IMR-90 (cell line): Measurements from ENCODE around the gene ZNF469. TPM values are rescaled to one million over a fixed set of nuclear protein-coding genes. Genes with fewer than 3 reads are reported as not detected.

Experiments used
- ATAC-seq: fragments of 200-7000 bp; cut with Tn5 transposase; 2 replicates; pipeline ENCODE4 v1.9.1; 2020; ENCODE audit warnings: low read depth, mild to moderate bottlenecking, moderate library complexity
- BruUV-seq: library from RNA; stranded (reverse); fragments of 400-500 nt; replicated peaks from 2 replicates; lab custom pipeline; 2021; lab: Mats Ljungman, UMichigan
- CTCF ChIA-PET: fragments of 300-600 bp; formaldehyde crosslinking; extraction: SDS; loops from one replicate; lab custom pipeline; 2021; ENCODE audit warnings: antibody characterized with exemption; lab: Yijun Ruan, JAX
- POLR2A ChIA-PET: fragments of 300-600 bp; sonication (Branson Sonifier 250); formaldehyde crosslinking; loops from one replicate; lab custom pipeline; 2022; ENCODE audit warnings: antibody characterized with exemption; ENCODE audit not compliant: unreplicated experiment; lab: Charles Lee
- DNase-seq: peaks from one replicate; pipeline ENCODE4 v3.0.0; 2013
- H2AFZ ChIP-seq: replicated peaks from 2 replicates; pipeline ENCODE3; 2013; ENCODE audit warnings: low read length, mild to moderate bottlenecking; ENCODE audit not compliant: poor library complexity
- H2AK5ac ChIP-seq: 2 replicates; pipeline ENCODE4 v1.6.1; 2013; ENCODE audit warnings: low read depth, low read length, inconsistent platforms
- H2AK9ac ChIP-seq: replicated peaks from 2 replicates; pipeline ENCODE3; 2013; ENCODE audit warnings: mild to moderate bottlenecking, low read depth, low read length, moderate library complexity; ENCODE audit not compliant: poor library complexity
- H2BK120ac ChIP-seq: 2 replicates; pipeline ENCODE4 v1.6.1; 2013; ENCODE audit warnings: low read depth, low read length, inconsistent platforms
- H2BK15ac ChIP-seq: 3 replicates; pipeline ENCODE4 v1.6.1; 2013; ENCODE audit warnings: low read depth, low read length, inconsistent platforms
- H2BK20ac ChIP-seq: 2 replicates; pipeline ENCODE4 v1.6.1; 2013; ENCODE audit warnings: low read depth, mild to moderate bottlenecking, inconsistent platforms, low read length, moderate library complexity
- H2BK5ac ChIP-seq: 2 replicates; pipeline ENCODE4 v1.6.1; 2013; ENCODE audit warnings: mild to moderate bottlenecking, low read depth, low read length, inconsistent platforms; ENCODE audit not compliant: poor library complexity, severe bottlenecking
- H3K14ac ChIP-seq: replicated peaks from 2 replicates; pipeline ENCODE4 v1.6.1; 2013; ENCODE audit warnings: low read depth, low read length, inconsistent platforms
- H3K18ac ChIP-seq: 2 replicates; pipeline ENCODE4 v1.6.1; 2013; ENCODE audit warnings: low read depth, low read length, control low read depth
- H3K23ac ChIP-seq: 2 replicates; pipeline ENCODE4 v1.6.1; 2013; ENCODE audit warnings: low read depth, low read length, inconsistent platforms
- H3K27ac ChIP-seq: 2 replicates; pipeline ENCODE4 v1.5.1; 2013; ENCODE audit warnings: mild to moderate bottlenecking, control low read depth, low read length; ENCODE audit not compliant: insufficient read depth
- H3K27me3 ChIP-seq: 2 replicates; pipeline ENCODE4 v1.6.1; 2013; ENCODE audit warnings: low read length; ENCODE audit not compliant: control insufficient read depth, insufficient read depth
- H3K36me3 ChIP-seq: 2 replicates; pipeline ENCODE4 v1.6.1; 2013; ENCODE audit warnings: low read length, mixed read lengths; ENCODE audit not compliant: control insufficient read depth, insufficient read depth
- H3K4ac ChIP-seq: 2 replicates; pipeline ENCODE4 v1.6.1; 2013; ENCODE audit warnings: low read depth, low read length, inconsistent platforms
- H3K4me1 ChIP-seq: 2 replicates; pipeline ENCODE4 v1.6.1; 2013; ENCODE audit warnings: low read length, mixed read lengths; ENCODE audit not compliant: control insufficient read depth, insufficient read depth
- H3K4me2 ChIP-seq: 2 replicates; pipeline ENCODE4 v1.6.1; 2013; ENCODE audit warnings: low read depth, mild to moderate bottlenecking, control low read depth, low read length, moderate library complexity
- H3K4me3 ChIP-seq: 2 replicates; pipeline ENCODE4 v1.5.1; 2013; ENCODE audit warnings: low read depth, mild to moderate bottlenecking, control low read depth, low read length, moderate library complexity; ENCODE audit not compliant: insufficient read depth
- H3K56ac ChIP-seq: 2 replicates; pipeline ENCODE4 v1.6.1; 2013; ENCODE audit warnings: low read length, inconsistent platforms; ENCODE audit not compliant: insufficient read depth; ENCODE audit errors: extremely low read depth
- H3K79me1 ChIP-seq, 2 experiments: 2 replicates each; pipeline ENCODE4 v1.6.1; 2013; ENCODE audit warnings: low read length in 2 of 2, inconsistent platforms in 1 of 2, low read depth in 1 of 2
- H3K9ac ChIP-seq: 2 replicates; pipeline ENCODE4 v1.6.1; 2013; ENCODE audit warnings: low read depth, low read length, control low read depth
- H3K9me1 ChIP-seq: 2 replicates; pipeline ENCODE4 v1.6.1; 2013; ENCODE audit warnings: low read length, inconsistent platforms; ENCODE audit not compliant: insufficient read depth
- H3K9me3 ChIP-seq: 2 replicates; pipeline ENCODE4 v1.6.1; 2013; ENCODE audit warnings: low read length; ENCODE audit not compliant: control insufficient read depth, insufficient read depth
- H4K20me1 ChIP-seq: 2 replicates; pipeline ENCODE4 v1.6.1; 2013; ENCODE audit warnings: low read length, inconsistent platforms; ENCODE audit not compliant: insufficient read depth
- H4K5ac ChIP-seq: 2 replicates; pipeline ENCODE4 v1.6.1; 2013; ENCODE audit warnings: mild to moderate bottlenecking, low read depth, low read length, control low read depth
- H4K8ac ChIP-seq, 2 experiments: 2 replicates each; pipeline ENCODE4 v1.6.1; 2013; ENCODE audit warnings: low read depth in 2 of 2, low read length in 2 of 2, control low read depth in 1 of 2, inconsistent platforms in 1 of 2
- H4K91ac ChIP-seq: 2 replicates; pipeline ENCODE4 v1.6.1; 2013; ENCODE audit warnings: low read depth, low read length, inconsistent platforms; ENCODE audit not compliant: insufficient read depth
- BHLHE40 ChIP-seq: fragments of 150-350 bp; IDR thresholded peaks from 2 replicates; pipeline ENCODE4 v1.6.1; 2016; ENCODE audit warnings: mild to moderate bottlenecking, low read depth, low read length
- CEBPB ChIP-seq: IDR thresholded peaks from 2 replicates; pipeline ENCODE4 v1.6.1; 2012; ENCODE audit warnings: low read depth, low read length, improper control_type of control experiment
- FOS ChIP-seq: fragments of 150-350 bp; IDR thresholded peaks from 2 replicates; pipeline ENCODE4 v1.6.1; 2016; ENCODE audit warnings: low read depth, low read length
- MAFK ChIP-seq: IDR thresholded peaks from 2 replicates; pipeline ENCODE4 v1.6.1; 2012; ENCODE audit warnings: low read depth, low read length, improper control_type of control experiment
- MAZ ChIP-seq: IDR thresholded peaks from 2 replicates; pipeline ENCODE4 v1.6.1; 2012; ENCODE audit warnings: low read depth, mild to moderate bottlenecking, low read length, improper control_type of control experiment, moderate library complexity, borderline replicate concordance
- NFE2L2 ChIP-seq: fragments of 150-350 bp; IDR thresholded peaks from 2 replicates; pipeline ENCODE4 v1.6.1; 2016; ENCODE audit warnings: low read depth, mild to moderate bottlenecking, low read length
- POLR2A ChIP-seq: IDR thresholded peaks from 2 replicates; pipeline ENCODE4 v1.6.1; 2012; ENCODE audit warnings: mild to moderate bottlenecking, low read depth, low read length
- RAD21 ChIP-seq: IDR thresholded peaks from 2 replicates; pipeline ENCODE4 v1.6.1; 2012; ENCODE audit warnings: low read length, improper control_type of control experiment
- WGBS, 2 experiments: methylation state at CpG; one replicate each; pipeline versions ENCODE4 v1.1.5 to v1.1.7; 2013; ENCODE audit warnings: missing lambda C conversion rate in 2 of 2; ENCODE audit not compliant: insufficient read length in 1 of 2; ENCODE audit errors: extremely low coverage in 2 of 2; 5-methylcytosine and 5-hydroxymethylcytosine counted together
- dilution Hi-C: fragments of 300-500 bp; cut with HindIII; formaldehyde crosslinking; loops from one replicate; pipeline ENCODE4 v1.14.3; 2018; ENCODE audit warnings: low sequenced_read_pairs; ENCODE audit not compliant: unreplicated experiment
- in situ Hi-C: fragments of 300-500 bp; cut with MboI; formaldehyde crosslinking; loops from 3 replicates; pipeline ENCODE4 v1.14.3; 2019; ENCODE audit warnings: low sequenced_read_pairs, inconsistent platforms, mixed read lengths
- intact Hi-C: fragments of 100-400 bp; cut with micrococcal nuclease; formaldehyde crosslinking; loops from 2 replicates; pipeline ENCODE4 v1.10.0; 2022
- polyA plus RNA-seq, 3 experiments: library from polyadenylated mRNA; depleted of rRNA; stranded (reverse); fragments of >200 nt; gene quantifications; 2 replicates each; pipeline ENCODE4 v1.2.3, GENCODE V29; 2012; ENCODE audit warnings: low replicate concordance in 1 of 3
- total RNA-seq: library from RNA; depleted of rRNA; stranded (reverse); fragments of >200 nt; gene quantifications from 2 replicates; pipeline ENCODE4 v1.2.3, GENCODE V29; 2012
- TF ChIP-seq, protein P1 (sequence below): conservative IDR thresholded peaks from 2 replicates; pipeline ENCODE4 v1.5.1; 2012; ENCODE audit warnings: mild to moderate bottlenecking, low read depth, low read length, improper control_type of control experiment
- TF ChIP-seq, protein P2 (sequence below): fragments of 150-350 bp; IDR thresholded peaks from 2 replicates; pipeline ENCODE4 v1.6.1; 2017; ENCODE audit warnings: mild to moderate bottlenecking, antibody characterized with exemption, low read length, low read depth

ZNF469 gene
- total and polyA plus RNA-seq, 2 of the 4 experiments (the other 2 are of a cell fraction) = 1.1 to 13.3 TPM

DNA sequence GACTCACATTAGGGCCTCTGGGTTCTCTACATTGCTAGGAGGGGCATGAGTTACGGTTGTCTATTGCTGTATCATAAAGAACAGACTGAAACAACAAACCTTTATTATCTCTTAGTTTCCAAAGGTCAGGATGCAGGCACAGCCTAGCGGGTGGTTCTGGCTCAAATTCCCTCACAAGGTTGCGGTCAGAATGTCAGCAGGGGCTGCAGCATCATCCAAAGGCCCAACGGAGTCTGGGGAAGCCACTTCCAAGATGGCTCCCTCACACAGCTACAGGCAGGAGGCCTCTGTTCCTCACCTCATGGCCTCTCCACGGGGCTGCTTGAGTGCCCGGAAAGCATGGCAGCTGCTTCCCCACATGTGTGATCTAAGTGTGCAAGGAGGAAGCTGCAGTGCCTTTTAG, 40.7 kb downstream of the ZNF469 start:
- H3K4ac ChIP-seq = no peak overlapping the region
- H2BK120ac ChIP-seq = no peak overlapping the region
- WGBS, 2 experiments = 92% methylated on average over 3 of the region's 6 CpGs; no CpG with 5 or more reads in 1 of the 2 experiments
- no peak for DNase-seq
- no peak overlapping the region for H3K18ac ChIP-seq
- H3K27me3 ChIP-seq = no peaks in the 10 kb centered on the region
- dilution Hi-C loops = no loop called here
- no peak overlapping the region; the same call in 1 of the 2 replicates for H2AK5ac ChIP-seq
- no peak overlapping the region for H3K9ac ChIP-seq
- H3K9me3 ChIP-seq = no peaks in the 10 kb centered on the region
- ChIA-PET CTCF (no interaction called here), POLR2A (no interaction called here)
- H2BK20ac ChIP-seq = no peak overlapping the region
- H3K9me1 ChIP-seq = peaks cover 23% of the 10 kb centered on the region
- H3K56ac ChIP-seq = no peak overlapping the region
- peaks cover 22 to 70% of the 10 kb centered on the region in 2 experiments for H3K79me1 ChIP-seq
- H3K27ac ChIP-seq = no peak overlapping the region
- H2AFZ ChIP-seq = no peak overlapping the region
- intact Hi-C loops = no loop called here
- peaks cover 57% of the 10 kb centered on the region for H3K36me3 ChIP-seq
- H4K20me1 ChIP-seq = peaks cover 87% of the 10 kb centered on the region
- TF ChIP-seq, protein P1, sequence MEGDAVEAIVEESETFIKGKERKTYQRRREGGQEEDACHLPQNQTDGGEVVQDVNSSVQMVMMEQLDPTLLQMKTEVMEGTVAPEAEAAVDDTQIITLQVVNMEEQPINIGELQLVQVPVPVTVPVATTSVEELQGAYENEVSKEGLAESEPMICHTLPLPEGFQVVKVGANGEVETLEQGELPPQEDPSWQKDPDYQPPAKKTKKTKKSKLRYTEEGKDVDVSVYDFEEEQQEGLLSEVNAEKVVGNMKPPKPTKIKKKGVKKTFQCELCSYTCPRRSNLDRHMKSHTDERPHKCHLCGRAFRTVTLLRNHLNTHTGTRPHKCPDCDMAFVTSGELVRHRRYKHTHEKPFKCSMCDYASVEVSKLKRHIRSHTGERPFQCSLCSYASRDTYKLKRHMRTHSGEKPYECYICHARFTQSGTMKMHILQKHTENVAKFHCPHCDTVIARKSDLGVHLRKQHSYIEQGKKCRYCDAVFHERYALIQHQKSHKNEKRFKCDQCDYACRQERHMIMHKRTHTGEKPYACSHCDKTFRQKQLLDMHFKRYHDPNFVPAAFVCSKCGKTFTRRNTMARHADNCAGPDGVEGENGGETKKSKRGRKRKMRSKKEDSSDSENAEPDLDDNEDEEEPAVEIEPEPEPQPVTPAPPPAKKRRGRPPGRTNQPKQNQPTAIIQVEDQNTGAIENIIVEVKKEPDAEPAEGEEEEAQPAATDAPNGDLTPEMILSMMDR = no peak
- TF ChIP-seq BHLHE40 (no peak), CEBPB (no peak), MAZ (no peak), POLR2A (no peak), NFE2L2 (no peak), FOS (no peak), RAD21 (no peak), MAFK (no peak)
- TF ChIP-seq, protein P2, sequence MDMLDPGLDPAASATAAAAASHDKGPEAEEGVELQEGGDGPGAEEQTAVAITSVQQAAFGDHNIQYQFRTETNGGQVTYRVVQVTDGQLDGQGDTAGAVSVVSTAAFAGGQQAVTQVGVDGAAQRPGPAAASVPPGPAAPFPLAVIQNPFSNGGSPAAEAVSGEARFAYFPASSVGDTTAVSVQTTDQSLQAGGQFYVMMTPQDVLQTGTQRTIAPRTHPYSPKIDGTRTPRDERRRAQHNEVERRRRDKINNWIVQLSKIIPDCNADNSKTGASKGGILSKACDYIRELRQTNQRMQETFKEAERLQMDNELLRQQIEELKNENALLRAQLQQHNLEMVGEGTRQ = no peak
- H3K14ac ChIP-seq = no peak overlapping the region
- no peak overlapping the region for H3K4me2 ChIP-seq
- BruUV-seq = no TSS peak
- H4K8ac ChIP-seq = no peak overlapping the region
- no peaks in the 10 kb centered on the region; the same call in none of the 2 replicates for H3K4me1 ChIP-seq
- H4K91ac ChIP-seq = no peak overlapping the region
- H2BK15ac ChIP-seq = no peak overlapping the region
- in situ Hi-C loops = no loop called here
- H2AK9ac ChIP-seq = no peak overlapping the region
- no peak overlapping the region for H3K4me3 ChIP-seq
- no peak for ATAC-seq
- no peak overlapping the region for H2BK5ac ChIP-seq
- 0 out of 2 replicates have a peak overlapping the region, but pooled peaks have one; percentile 24 for H3K23ac ChIP-seq
- H4K5ac ChIP-seq = no peak overlapping the region
